Endothelial cell of umbilical vein (primary cell): ENCODE results near the gene ARHGAP10. TPM values are rescaled to one million over a fixed set of nuclear protein-coding genes. Genes with fewer than 3 reads are reported as not detected.

Experiments used
- BruUV-seq: library from RNA; stranded (reverse); fragments of 400-500 nt; replicated peaks from 2 replicates; lab custom pipeline; 2021; lab: Mats Ljungman, UMichigan
- CTCF ChIA-PET: fragments of 300-600, 350-600 bp; sonication (Branson Sonifier 250); formaldehyde crosslinking; loops from one replicate; lab custom pipeline; 2021; ENCODE audit warnings: antibody characterized with exemption, inconsistent platforms; lab: Charles Lee
- POLR2A ChIA-PET: fragments of 300-600, 350-600 bp; sonication (Branson Sonifier 250); formaldehyde crosslinking; loops from one replicate; lab custom pipeline; 2021; ENCODE audit warnings: antibody characterized with exemption, inconsistent platforms; lab: Charles Lee
- DNase-seq: peaks from one replicate; pipeline ENCODE4 v3.0.0-alpha.2; 2011; ENCODE audit warnings: low read depth, low spot score
- FAIRE-seq: peaks from 2 replicates; lab custom pipeline; 2011; peaks lifted over from hg19 to GRCh38; lab: Jason Lieb, UNC
- H2AFZ ChIP-seq: 2 replicates; pipeline ENCODE4 v1.6.0; 2012; ENCODE audit warnings: low read depth, low read length, control low read depth, inconsistent platforms
- H3K27ac ChIP-seq: 2 replicates; pipeline ENCODE4 v1.5.1; 2011; ENCODE audit warnings: low read depth, mild to moderate bottlenecking, control low read depth, low read length, moderate library complexity; ENCODE audit not compliant: insufficient read depth
- H3K27me3 ChIP-seq, 2 experiments: 2 replicates each; pipeline versions ENCODE4 v1.6.0 to v1.6.1; 2011; ENCODE audit warnings: low read length in 2 of 2, mixed read lengths in 1 of 2; ENCODE audit not compliant: control insufficient read depth in 2 of 2, insufficient read depth in 2 of 2
- H3K36me3 ChIP-seq, 2 experiments: 2 replicates in 1 of 2; 3 replicates in 1 of 2; pipeline ENCODE4 v1.5.1; 2011; ENCODE audit warnings: low read length in 2 of 2, mild to moderate bottlenecking in 1 of 2, moderate library complexity in 1 of 2; ENCODE audit not compliant: control insufficient read depth in 2 of 2, insufficient read depth in 2 of 2; ENCODE audit errors: extremely low read depth in 1 of 2
- H3K4me1 ChIP-seq: 3 replicates; pipeline ENCODE4 v1.5.1; 2011; ENCODE audit warnings: mild to moderate bottlenecking, low read length; ENCODE audit not compliant: control insufficient read depth, insufficient read depth; ENCODE audit errors: extremely low read depth
- H3K4me2 ChIP-seq: 2 replicates; pipeline ENCODE4 v1.6.1; 2011; ENCODE audit warnings: low read length, control low read depth, mixed read lengths; ENCODE audit not compliant: insufficient read depth
- H3K4me3 ChIP-seq, 3 experiments: fragments of 200-600 bp in 1 of 3; sonication (generic), shearing (Covaris generic) in 1 of 3; replicated peaks in 1 of 3; 2 replicates each; pipeline ENCODE4 v1.5.1; 2011 to 2016; ENCODE audit warnings: control low read depth in 3 of 3, low read length in 3 of 3, mild to moderate bottlenecking in 2 of 3, inconsistent platforms in 1 of 3, low read depth in 1 of 3, moderate library complexity in 1 of 3; ENCODE audit not compliant: insufficient read depth in 1 of 3
- H3K79me2 ChIP-seq: 2 replicates; pipeline ENCODE4 v1.6.0; 2012; ENCODE audit warnings: low read length, inconsistent platforms; ENCODE audit not compliant: control insufficient read depth, insufficient read depth
- H3K9ac ChIP-seq: replicated peaks from 2 replicates; pipeline ENCODE3; 2011; ENCODE audit warnings: low read length, control low read depth; ENCODE audit not compliant: insufficient read depth; ENCODE audit errors: extremely low read depth
- H3K9me1 ChIP-seq: replicated peaks from 3 replicates; pipeline ENCODE4 v1.6.0; 2011; ENCODE audit warnings: mild to moderate bottlenecking, low read length; ENCODE audit not compliant: control insufficient read depth, insufficient read depth; ENCODE audit errors: extremely low read depth
- H3K9me3 ChIP-seq: replicated peaks from 2 replicates; pipeline ENCODE4 v1.5.1; 2012; ENCODE audit warnings: low read length, inconsistent platforms; ENCODE audit not compliant: control insufficient read depth, insufficient read depth
- H4K20me1 ChIP-seq: replicated peaks from 2 replicates; pipeline ENCODE3; 2011; ENCODE audit warnings: mild to moderate bottlenecking, low read length; ENCODE audit not compliant: control insufficient read depth, insufficient read depth; ENCODE audit errors: extremely low read depth
- EZH2 ChIP-seq: IDR thresholded peaks from 2 replicates; pipeline ENCODE4 v1.6.1; 2012; ENCODE audit warnings: borderline replicate concordance, low read depth, mild to moderate bottlenecking, moderate library complexity, low read length, inconsistent platforms; ENCODE audit not compliant: severe bottlenecking
- GATA2 ChIP-seq: IDR thresholded peaks from 2 replicates; pipeline ENCODE4 v1.7.0; 2011; ENCODE audit warnings: low read depth, mild to moderate bottlenecking, moderate library complexity, mixed read lengths, low read length; ENCODE audit not compliant: insufficient read length, insufficient read depth
- JUN ChIP-seq: IDR thresholded peaks from 2 replicates; pipeline ENCODE4 v1.6.1; 2011; ENCODE audit warnings: borderline replicate concordance, low read depth; ENCODE audit not compliant: insufficient read length, insufficient read depth
- MAX ChIP-seq: IDR thresholded peaks from 2 replicates; pipeline ENCODE4 v1.6.1; 2011; ENCODE audit not compliant: insufficient read depth, insufficient read length
- MYC ChIP-seq: IDR thresholded peaks from one replicate; pipeline ENCODE4 v1.6.1; 2011; ENCODE audit warnings: mild to moderate bottlenecking, low read depth, low read length
- POLR2A ChIP-seq: IDR thresholded peaks from 2 replicates; pipeline ENCODE4 v1.6.1; 2012; ENCODE audit warnings: low read depth, mild to moderate bottlenecking, control low read depth, low read length
- POLR2AphosphoS5 ChIP-seq: IDR thresholded peaks from 2 replicates; pipeline ENCODE4 v1.6.1; 2012; ENCODE audit warnings: low read depth, mild to moderate bottlenecking, control low read depth, low read length, moderate library complexity; ENCODE audit not compliant: insufficient read depth
- dilution Hi-C: fragments of 300-500 bp; cut with MboI; formaldehyde crosslinking; loops from one replicate; pipeline ENCODE4 v1.15.0; 2019; ENCODE audit warnings: low sequenced_read_pairs; ENCODE audit not compliant: extremely low pct_ligation_motif_present
- intact Hi-C: fragments of 100-400 bp; cut with micrococcal nuclease; formaldehyde crosslinking; loops from one replicate; pipeline ENCODE4 v1.10.0; 2022
- polyA plus RNA-seq, 4 experiments: library from polyadenylated mRNA; depleted of rRNA in 3 of 4; stranded (reverse) in 3 of 4; unstranded in 1 of 4; fragments of >200 nt; gene quantifications; 2 replicates each; pipeline versions ENCODE4 v1.2.1 to v1.2.3, GENCODE V29; 2011 to 2012; ENCODE audit warnings: missing spikeins in 1 of 4
- total RNA-seq: library from RNA; stranded (reverse); gene quantifications from 2 replicates; pipeline ENCODE4 v1.2.3, GENCODE V29; 2021

Gene ARHGAP10
- total and polyA plus RNA-seq, 2 donors (not counting 3 experiments of a cell fraction or from before 2014, with no cell fraction given): 20.4 to 36.7 TPM

DNA sequence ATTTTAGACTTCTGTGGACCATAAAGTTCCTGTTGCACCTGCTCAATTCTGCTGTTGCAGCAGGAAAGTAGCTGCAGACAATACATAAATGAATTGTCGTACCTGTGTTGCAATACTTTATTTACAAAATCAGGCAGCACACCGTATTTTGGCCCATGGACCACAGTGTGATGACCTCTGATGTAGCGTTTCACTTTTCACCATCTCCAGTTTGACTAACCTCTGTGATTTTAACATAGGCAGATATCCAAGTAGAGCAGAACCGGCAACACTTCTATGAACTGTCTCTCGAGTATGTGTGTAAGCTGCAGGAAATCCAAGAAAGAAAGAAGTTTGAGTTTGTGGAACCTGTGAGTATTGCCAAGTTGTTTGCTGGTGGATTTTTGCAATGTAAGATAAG is 132.7 kb downstream of the ARHGAP10 start:
- dilution Hi-C loops: no loop called here
- H3K36me3 ChIP-seq: peaks cover 2 to 3% of the 10 kb centered on the region in 2 experiments
- no peak for TF ChIP-seq EZH2
- TF ChIP-seq GATA2: no peak
- TF ChIP-seq MYC: no peak
- no peak for TF ChIP-seq JUN
- TF ChIP-seq MAX: no peak
- H3K27ac ChIP-seq: no peak overlapping the region
- DNase-seq (no peak), FAIRE-seq (no peak)
- ChIA-PET CTCF (interaction anchor here (1.1 to 6.6 kb wide), 11 partner anchors 8 to 346 kb away, joined by 3 to 308 read pairs (median 57); partner anchors contain the start of genes ARHGAP10 and PRMT9), POLR2A (no interaction called here)
- H3K9ac ChIP-seq: no peak overlapping the region
- H3K4me1 ChIP-seq: peaks cover 9% of the 10 kb centered on the region
- no peak overlapping the region for H3K4me2 ChIP-seq
- BruUV-seq: no TSS peak
- H3K79me2 ChIP-seq: no peaks in the 10 kb centered on the region
- H3K9me3 ChIP-seq: no peaks in the 10 kb centered on the region
- no peaks in the 10 kb centered on the region for H3K9me1 ChIP-seq
- no peak overlapping the region for H2AFZ ChIP-seq
- intact Hi-C loops: loop anchor here (5.0 kb wide), 1 partner anchor 232 kb away; no protein-coding TSS in a partner anchor
- no peaks in the 10 kb centered on the region for H4K20me1 ChIP-seq
- H3K4me3 ChIP-seq: no peak overlapping the region
- H3K27me3 ChIP-seq: no peaks in the 10 kb centered on the region

- no peak overlapping the region for H3K4me2 ChIP-seq
These were observed 134.0 kb downstream of the ARHGAP10 start for GRCh38 chr4:147865926-147866325.

More at GRCh38 chr4:147865926-147866325, 134.0 kb downstream of the ARHGAP10 start:
- dilution Hi-C loops: no loop called here
- H4K20me1 ChIP-seq: no peaks in the 10 kb centered on the region
- TF ChIP-seq JUN (no peak), MYC (no peak), POLR2AphosphoS5 (no peak), POLR2A (no peak)
- H3K27ac ChIP-seq: peak overlapping the region; percentile 32
- intact Hi-C loops: loop anchor here (1.0 to 5.0 kb wide), 9 partner anchors 94 to 847 kb away; partner anchors contain the start of genes ARHGAP10, PRMT9 and TMEM184C
- no peaks in the 10 kb centered on the region for H3K9me3 ChIP-seq
- FAIRE-seq (no peak), DNase-seq (peak; percentile 37)
- ChIA-PET CTCF (interaction anchor here (0.6 to 6.6 kb wide), 36 partner anchors 10 to 1398 kb away, joined by 3 to 308 read pairs (median 24); partner anchors contain the start of genes ARHGAP10, PRMT9 and TMEM184C), POLR2A (interaction anchor here (1.0 kb wide), 1 partner anchor 94 kb away, joined by 3 read pairs; no protein-coding TSS in a partner anchor)
- peaks cover 2 to 3% of the 10 kb centered on the region in 2 experiments for H3K36me3 ChIP-seq
- peaks cover 9% of the 10 kb centered on the region for H3K4me1 ChIP-seq
- no peaks in the 10 kb centered on the region for H3K9me1 ChIP-seq
- H3K27me3 ChIP-seq: no peaks in the 10 kb centered on the region
- H2AFZ ChIP-seq: no peak overlapping the region
- H3K79me2 ChIP-seq: no peaks in the 10 kb centered on the region
- H3K9ac ChIP-seq: no peak overlapping the region
- no peak overlapping the region for H3K4me3 ChIP-seq
- no TSS peak for BruUV-seq
